GM19193 (cell line): Measurements from ENCODE around the gene POGZ.
A peak's percentile ranks its signal among the peaks of the same experiment; 100 is the strongest.

ENCODE experiments used
- POLR2A ChIP-seq: IDR thresholded peaks from 4 replicates; pipeline ENCODE4 v1.6.1; 2011; ENCODE audit not compliant: insufficient read depth, insufficient read length; ENCODE audit errors: extremely low read depth

POGZ gene, protein sequence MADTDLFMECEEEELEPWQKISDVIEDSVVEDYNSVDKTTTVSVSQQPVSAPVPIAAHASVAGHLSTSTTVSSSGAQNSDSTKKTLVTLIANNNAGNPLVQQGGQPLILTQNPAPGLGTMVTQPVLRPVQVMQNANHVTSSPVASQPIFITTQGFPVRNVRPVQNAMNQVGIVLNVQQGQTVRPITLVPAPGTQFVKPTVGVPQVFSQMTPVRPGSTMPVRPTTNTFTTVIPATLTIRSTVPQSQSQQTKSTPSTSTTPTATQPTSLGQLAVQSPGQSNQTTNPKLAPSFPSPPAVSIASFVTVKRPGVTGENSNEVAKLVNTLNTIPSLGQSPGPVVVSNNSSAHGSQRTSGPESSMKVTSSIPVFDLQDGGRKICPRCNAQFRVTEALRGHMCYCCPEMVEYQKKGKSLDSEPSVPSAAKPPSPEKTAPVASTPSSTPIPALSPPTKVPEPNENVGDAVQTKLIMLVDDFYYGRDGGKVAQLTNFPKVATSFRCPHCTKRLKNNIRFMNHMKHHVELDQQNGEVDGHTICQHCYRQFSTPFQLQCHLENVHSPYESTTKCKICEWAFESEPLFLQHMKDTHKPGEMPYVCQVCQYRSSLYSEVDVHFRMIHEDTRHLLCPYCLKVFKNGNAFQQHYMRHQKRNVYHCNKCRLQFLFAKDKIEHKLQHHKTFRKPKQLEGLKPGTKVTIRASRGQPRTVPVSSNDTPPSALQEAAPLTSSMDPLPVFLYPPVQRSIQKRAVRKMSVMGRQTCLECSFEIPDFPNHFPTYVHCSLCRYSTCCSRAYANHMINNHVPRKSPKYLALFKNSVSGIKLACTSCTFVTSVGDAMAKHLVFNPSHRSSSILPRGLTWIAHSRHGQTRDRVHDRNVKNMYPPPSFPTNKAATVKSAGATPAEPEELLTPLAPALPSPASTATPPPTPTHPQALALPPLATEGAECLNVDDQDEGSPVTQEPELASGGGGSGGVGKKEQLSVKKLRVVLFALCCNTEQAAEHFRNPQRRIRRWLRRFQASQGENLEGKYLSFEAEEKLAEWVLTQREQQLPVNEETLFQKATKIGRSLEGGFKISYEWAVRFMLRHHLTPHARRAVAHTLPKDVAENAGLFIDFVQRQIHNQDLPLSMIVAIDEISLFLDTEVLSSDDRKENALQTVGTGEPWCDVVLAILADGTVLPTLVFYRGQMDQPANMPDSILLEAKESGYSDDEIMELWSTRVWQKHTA (N-terminal part only)

DNA sequence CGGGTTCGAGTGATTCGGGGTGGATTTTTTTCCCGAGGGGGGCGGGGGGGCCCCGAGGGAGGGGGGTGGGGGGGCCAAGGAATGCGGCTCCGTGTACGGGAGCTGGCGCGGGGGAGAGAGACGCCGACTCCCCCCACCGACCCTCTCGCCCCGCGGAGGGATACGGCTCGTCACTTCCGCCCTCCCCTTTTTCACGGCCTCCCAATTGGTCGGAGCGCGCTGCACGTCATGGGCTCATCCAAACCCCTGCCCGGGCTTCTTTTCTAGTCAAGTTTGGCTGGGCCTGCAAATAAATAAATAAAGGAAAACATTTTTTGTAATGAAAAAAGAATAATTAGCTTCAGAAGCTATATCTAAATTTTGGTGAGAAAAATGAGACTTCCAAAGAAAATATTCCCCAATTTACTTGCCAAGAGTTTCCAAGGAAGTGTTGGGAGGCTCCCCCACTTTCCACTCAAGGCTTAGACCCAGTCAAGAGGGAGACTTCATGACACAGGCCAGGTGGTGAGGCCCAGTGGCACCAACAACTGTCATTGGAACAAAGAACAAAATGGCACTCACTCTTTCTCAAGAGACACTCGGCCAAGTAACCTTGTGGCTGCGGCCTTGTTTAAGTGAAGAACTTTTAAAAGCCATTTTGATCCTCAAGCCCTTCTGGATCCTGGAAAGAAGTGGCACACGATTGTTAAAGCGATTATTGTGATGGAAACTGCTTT, at the start of gene POGZ:
TSS of gene POGZ (minus strand) at position 164 of the 716 bp plus-strand sequence. CDS start 17,290 bp downstream, outside the sequence.
- TF ChIP-seq POLR2A: peak; percentile 52

DNA sequence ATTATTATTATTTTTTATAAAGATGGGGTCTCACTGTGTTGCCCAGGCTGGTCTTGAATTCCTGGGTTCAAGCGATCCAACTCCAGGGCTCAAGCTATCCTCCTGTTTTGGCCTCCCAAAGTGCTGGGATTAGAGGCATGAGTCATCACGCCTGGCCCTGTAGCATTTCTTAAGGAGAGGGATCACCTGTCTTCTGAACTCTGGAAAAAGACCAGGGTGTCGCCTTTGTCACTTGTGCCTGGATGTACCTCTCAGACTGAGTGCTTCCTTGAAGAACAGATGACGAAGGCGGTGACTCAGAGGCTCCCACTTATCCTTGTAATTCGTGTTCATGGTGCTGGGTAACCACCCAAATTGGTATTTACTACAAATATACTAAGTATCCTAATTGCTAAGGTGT, 49.5 kb upstream of the POGZ start:
- no peak for TF ChIP-seq POLR2A

DNA sequence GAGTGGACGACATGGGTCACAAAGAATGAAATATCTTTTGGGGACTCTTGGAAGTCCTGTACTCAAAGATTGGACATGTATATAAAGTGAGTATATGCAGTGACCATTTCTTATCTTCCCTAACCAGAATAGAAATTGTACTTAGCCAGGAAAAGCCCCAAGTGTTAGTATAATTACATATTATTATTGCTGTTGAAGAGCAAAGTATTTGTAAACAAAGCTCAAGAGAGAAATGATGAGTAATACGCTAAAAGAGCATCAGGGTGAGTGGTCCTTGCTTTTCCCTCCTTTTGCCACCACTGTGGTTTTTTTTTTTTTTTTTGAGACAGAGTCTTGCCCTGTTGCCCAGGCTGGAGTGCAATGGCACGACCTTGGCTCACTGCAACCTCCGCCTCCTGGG, 45.5 kb upstream of the POGZ start:
- TF ChIP-seq POLR2A: no peak

DNA sequence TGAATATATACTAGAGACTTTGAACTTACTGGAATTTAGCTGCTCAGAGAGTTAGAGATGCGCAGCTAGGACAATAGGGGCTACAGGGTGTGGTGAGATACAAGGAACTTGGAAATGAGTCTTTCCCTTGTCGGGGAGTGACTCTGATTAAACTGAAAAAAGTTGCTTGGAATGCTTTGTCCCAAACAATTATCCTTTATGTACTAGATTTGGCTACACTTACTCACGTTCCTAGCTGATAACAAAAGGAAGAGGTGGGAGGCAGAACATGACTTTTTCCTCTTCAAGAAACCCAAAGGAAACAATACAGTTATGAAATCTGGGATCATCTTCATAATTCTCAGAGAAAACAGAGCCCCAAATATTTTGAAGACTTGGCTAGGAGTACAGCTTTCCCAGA, 45.0 kb upstream of the POGZ start:
- TF ChIP-seq POLR2A: no peak

DNA sequence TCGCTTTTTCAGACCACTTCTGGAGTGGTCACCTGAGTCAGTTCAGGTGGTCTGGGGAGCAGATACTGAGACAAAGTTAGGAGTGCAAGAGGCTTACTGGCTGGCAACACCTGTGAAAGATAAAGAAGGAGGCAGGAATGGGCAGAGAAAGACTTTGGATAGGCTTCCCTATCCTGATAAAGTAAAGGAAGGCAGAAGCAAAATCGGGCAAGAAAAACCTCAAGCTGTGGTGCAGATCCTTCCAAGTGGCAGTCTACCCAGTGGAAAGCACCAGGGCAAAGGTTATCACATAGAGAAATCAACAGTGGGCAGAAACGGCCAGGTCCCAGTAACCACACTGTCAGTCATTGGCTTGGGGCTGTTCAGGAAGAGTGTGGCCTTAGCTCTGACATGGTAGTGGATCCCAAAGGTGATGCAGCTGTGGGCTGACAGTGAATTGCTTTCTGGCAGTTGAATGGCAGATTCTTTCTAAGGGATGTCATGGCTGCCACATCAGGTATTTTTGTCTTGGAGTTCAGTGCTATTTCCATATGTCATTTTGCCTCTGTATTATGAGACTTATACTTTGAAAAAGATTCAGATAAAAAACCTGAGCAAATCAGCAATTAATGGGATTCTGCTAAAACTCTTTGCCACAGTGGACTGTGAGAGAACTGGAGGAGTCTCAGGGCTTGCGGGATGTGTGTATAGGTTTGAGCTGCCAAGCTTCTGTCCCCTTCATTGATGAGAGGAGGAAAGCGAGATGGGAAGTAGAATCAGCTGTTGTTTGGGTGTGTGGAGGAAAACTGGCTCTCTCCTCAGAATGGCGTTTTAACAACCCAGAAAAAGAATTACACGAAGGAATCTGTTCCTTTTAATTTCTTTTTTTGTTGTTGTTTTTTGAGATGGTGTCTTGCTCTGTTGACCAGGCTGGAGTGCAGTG, 43.8 kb upstream of the POGZ start:
- no peak for TF ChIP-seq POLR2A

DNA sequence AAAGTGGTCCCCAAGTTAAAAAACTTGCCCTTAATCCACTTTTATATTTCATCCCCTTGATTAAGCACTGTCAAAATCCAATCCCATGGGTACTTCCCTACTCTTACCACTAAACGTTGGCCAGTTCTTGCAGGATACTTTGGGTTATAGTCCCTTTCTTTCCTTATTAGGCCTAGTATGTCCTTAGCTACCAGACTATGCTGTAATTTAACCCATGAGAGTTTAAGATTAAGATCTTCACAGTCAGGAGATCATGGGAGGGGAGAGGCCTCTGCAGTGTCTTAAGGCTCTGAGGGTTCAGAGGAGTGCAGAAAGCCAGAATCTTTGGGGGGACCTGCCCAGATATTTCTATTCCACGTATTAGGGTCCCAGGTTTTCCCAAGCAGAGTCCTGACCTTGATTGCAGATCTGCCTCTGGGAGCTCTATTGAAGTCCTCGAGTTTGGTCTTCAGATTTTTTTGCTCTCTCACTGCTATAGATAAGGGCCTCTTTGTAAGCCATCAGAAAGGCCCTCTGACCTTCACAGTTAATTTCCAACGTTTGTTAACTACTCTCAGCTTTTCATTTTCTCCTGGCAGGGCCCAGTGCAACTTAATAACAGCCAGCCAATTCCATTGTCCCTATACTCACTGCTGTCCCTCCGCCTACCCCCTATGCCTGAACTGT, 42.9 kb upstream of the POGZ start:
- TF ChIP-seq POLR2A: no peak

DNA sequence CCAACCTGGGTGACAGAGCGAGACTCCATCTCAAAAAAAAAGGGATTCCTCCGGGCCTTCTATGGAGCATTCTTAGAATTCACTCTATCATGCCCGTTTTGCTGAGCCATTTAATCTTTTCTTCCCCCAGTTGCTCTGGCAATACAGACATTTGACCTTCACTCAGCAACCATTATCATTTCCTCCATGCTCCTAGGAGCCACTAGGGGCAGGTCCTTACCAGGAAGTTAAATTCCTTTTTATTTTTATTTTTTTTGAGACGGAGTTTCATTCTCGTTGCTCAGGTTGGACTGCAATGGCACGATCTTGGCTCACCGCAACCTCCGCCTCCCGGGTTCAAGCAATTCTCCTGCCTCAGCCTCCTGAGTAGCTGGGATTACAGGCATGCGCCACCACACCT, 42.2 kb upstream of the POGZ start:
- TF ChIP-seq POLR2A: no peak

DNA sequence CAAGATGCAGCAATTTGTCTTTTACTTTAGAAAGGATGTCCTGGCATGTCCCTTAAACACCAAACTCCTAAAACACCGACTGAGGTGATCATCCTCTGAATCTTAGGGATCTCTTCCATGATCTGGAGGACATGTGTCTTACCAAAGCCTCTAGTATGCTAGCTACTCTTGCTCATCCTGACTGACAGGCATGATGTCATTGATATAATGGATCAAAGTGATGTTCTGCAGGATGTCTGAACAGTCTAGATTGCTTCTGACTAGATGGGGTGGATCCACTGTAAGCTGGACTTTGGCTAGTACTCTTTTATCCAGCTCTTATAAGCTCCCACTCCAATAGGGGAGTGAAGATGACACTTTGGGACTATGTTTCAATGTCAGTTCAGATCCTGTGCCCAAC, 40.6 kb upstream of the POGZ start:
- no peak for TF ChIP-seq POLR2A

DNA sequence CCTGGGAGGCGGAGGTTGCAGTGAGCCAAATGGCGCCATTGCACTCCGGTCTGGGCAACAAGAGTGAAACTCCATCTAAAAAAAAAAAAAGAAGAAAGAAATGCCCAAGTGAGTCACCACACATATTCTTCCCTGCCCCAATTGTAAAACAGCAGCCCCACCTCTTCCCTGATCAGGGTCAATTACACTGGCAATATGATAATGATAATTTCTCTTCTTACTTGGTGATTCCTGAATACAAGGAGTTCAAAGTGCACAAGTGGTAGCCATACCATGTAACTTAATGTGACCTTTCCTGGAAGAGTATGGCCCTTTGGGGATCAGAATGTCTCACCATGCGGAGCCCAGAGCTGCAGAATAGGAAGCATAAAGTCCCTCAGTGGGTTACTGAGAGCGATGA, 40.1 kb upstream of the POGZ start:
- TF ChIP-seq POLR2A: no peak

DNA sequence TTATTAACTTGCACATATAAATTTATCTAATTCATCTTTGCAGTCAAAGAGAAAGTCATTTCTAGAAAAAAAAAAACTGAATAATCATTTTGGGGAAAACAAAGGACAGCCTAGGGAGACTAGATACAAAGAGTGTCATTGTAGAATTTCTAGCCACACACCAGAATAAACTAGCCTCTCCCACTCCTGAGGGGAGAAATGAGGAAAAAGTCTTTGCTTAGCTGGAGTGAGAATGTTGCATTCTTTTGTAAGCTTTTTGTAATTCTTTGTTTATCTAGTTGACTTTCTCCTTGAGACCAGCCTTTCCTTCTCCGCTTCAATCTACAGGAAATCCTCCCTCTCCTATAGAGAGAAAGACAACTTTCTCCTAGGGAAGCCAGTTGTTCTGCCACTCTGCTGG, 36.0 kb upstream of the POGZ start:
- no peak for TF ChIP-seq POLR2A

DNA sequence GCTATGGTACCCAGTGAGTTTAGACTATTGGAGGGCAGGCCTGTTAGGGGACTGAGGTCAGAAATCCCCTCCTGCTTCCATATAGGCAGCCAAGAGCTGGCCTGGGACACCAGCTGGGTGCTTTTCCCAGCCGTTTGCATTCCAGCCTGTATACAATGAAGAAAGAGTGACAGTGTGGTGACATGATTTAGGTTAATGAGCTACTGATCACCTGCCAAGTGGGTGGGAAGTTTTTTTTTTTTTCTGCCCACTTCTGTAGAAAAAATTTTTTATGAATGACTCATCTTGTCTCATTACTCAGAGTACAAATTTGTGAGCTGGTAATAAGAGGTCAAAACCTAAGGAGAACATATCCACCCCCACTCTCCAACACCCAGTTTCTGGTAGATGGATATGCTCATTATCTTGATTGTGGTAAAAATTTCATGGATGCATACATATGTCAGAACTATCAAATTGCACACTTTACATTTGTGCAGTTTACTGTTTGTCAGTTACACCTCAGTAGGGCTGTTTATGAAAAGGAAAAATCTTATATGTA, 35.5 kb upstream of the POGZ start:
- TF ChIP-seq POLR2A: no peak

DNA sequence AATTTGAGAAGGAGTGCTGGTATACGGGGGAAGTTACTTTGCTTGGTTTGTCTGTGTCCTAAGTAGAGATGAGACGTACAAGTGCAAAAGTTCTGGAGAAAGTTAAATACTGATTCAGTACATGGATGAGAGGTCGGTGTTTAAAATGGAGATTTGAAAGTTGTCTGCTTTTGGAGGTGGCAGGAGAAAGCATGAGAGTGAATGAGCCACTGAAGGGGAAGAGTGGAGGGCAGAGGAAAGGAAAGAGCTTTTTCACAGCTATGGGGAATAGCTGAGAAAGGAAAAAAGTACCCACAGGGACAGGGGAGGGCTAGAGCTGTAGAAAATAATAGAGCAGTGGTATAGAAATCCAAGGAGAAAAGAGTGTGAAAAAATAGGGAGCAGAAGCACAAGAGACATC, 33.7 kb upstream of the POGZ start:
- no peak for TF ChIP-seq POLR2A

DNA sequence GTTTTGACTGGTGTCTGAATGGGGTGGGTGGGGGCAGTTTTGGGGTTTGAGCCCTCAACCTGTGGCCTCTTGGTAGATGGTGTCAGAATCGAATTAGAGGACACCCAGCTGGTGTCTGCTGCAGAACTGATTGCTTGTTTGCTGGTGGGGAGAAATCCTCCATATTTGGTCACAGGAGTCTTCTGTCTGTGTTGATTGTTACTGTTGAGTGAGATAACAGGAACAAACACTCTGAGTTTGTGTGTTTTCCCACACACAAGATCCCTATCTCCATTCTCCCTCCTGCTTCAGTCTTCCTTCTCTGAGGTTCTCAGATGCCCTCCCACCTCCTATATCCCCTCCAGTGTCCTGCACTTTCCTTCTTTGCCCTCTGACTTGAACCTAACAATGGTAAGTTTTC, 32.8 kb upstream of the POGZ start:
- TF ChIP-seq POLR2A: no peak
